NCI-H345 treated with DMSO at 0.1 percent for 48 hours (cell line): ENCODE data around the gene ZNF385D.

Experiments used
- DNase-seq: peaks from one replicate; lab custom pipeline; 2025; ENCODE audit not compliant: unreplicated experiment; lab: John Stamatoyannopoulos, UW

The ZNF385D gene

GRCh38 chr3:21618695-21619094, 132.3 kb downstream of the ZNF385D start:
- no peak for DNase-seq

GRCh38 chr3:21613372-21614070, 137.5 kb downstream of the ZNF385D start:
- DNase-seq = no peak

GRCh38 chr3:21601178-21601577, 149.8 kb downstream of the ZNF385D start:
- DNase-seq = no peak

- DNase-seq = no peak
These were observed 151.1 kb downstream of the ZNF385D start for GRCh38 chr3:21599890-21600289.

- no peak for DNase-seq
These were observed 158.2 kb downstream of the ZNF385D start for GRCh38 chr3:21592828-21593227.

- no peak for DNase-seq
These were observed 163.1 kb downstream of the ZNF385D start for GRCh38 chr3:21587894-21588293.

- DNase-seq = no peak
These were observed 165.7 kb downstream of the ZNF385D start for GRCh38 chr3:21585216-21585740.

- no peak for DNase-seq
These were observed 177.7 kb downstream of the ZNF385D start for GRCh38 chr3:21573291-21573690.

GRCh38 chr3:21564531-21564930, 186.5 kb downstream of the ZNF385D start:
- no peak for DNase-seq

GRCh38 chr3:21562243-21562642, 188.8 kb downstream of the ZNF385D start:
- no peak for DNase-seq

GRCh38 chr3:21561472-21561871, 189.5 kb downstream of the ZNF385D start:
- no peak for DNase-seq

GRCh38 chr3:21551019-21551418, 200.0 kb downstream of the ZNF385D start:
- no peak for DNase-seq

GRCh38 chr3:21544076-21544462, 206.9 kb downstream of the ZNF385D start:
- DNase-seq = no peak

GRCh38 chr3:21543380-21544075, 207.5 kb downstream of the ZNF385D start:
- DNase-seq = no peak

- DNase-seq = no peak
These were observed 208.2 kb downstream of the ZNF385D start for GRCh38 chr3:21542656-21543379.

- DNase-seq = no peak
These were observed 210.7 kb downstream of the ZNF385D start for GRCh38 chr3:21540265-21540664.

GRCh38 chr3:21534462-21534861, 216.5 kb downstream of the ZNF385D start:
- DNase-seq = no peak

GRCh38 chr3:21533002-21533401, 218.0 kb downstream of the ZNF385D start:
- DNase-seq = no peak

GRCh38 chr3:21531909-21532308, 219.1 kb downstream of the ZNF385D start:
- DNase-seq = no peak

- no peak for DNase-seq
These were observed 222.6 kb downstream of the ZNF385D start for GRCh38 chr3:21528291-21528995.

GRCh38 chr3:21526461-21526860, 224.5 kb downstream of the ZNF385D start:
- no peak for DNase-seq
